Germinal center (tissue), 1 donor: ENCODE measurements around the gene GUCY2F.

Source experiments
- DNase-seq: peaks from one replicate; pipeline ENCODE4 v3.0.0; 2012; ENCODE audit warnings: mixed read lengths, low spot score

Gene GUCY2F

GRCh38 chrX:109343671-109344070 is 138.2 kb downstream of the GUCY2F start:
- DNase-seq: no peak

GRCh38 chrX:109336141-109336540 is 145.7 kb downstream of the GUCY2F start:
- DNase-seq: no peak

- no peak for DNase-seq
These were observed 154.6 kb downstream of the GUCY2F start for GRCh38 chrX:109327251-109327650.
